MM.1S (cell line): ENCODE data around the gene SUSD3.

Experiments
- DNase-seq: peaks from one replicate; pipeline ENCODE4 v3.0.0-alpha.2; 2015
- H2AFZ ChIP-seq: fragments of 300-600 bp; sonication (generic); 2 replicates; pipeline ENCODE4 v1.6.0; 2016; ENCODE audit warnings: antibody characterized with exemption, low read length
- H3F3A ChIP-seq: fragments of 300-600 bp; sonication (generic); 2 replicates; pipeline ENCODE4 v1.6.1; 2016; ENCODE audit warnings: mild to moderate bottlenecking, antibody characterized with exemption, low read length, moderate library complexity, mixed read lengths; ENCODE audit not compliant: insufficient read depth
- H3K27ac ChIP-seq: fragments of 300-600 bp; sonication (generic); 2 replicates; pipeline ENCODE4 v1.5.1; 2016; ENCODE audit warnings: mild to moderate bottlenecking, low read length
- H3K27me3 ChIP-seq: fragments of 300-600 bp; sonication (generic); replicated peaks from 2 replicates; pipeline ENCODE4 v1.6.0; 2016; ENCODE audit warnings: low read length; ENCODE audit not compliant: insufficient read depth
- H3K36me3 ChIP-seq: fragments of 300-600 bp; sonication (generic); replicated peaks from 2 replicates; pipeline ENCODE4 v1.6.1; 2016; ENCODE audit warnings: mild to moderate bottlenecking, low read length, mixed read lengths; ENCODE audit not compliant: insufficient read depth
- H3K4me1 ChIP-seq: fragments of 300-600 bp; sonication (generic); 2 replicates; pipeline ENCODE4 v1.6.1; 2016; ENCODE audit warnings: low read length, mixed read lengths
- H3K4me2 ChIP-seq: fragments of 300-600 bp; sonication (generic); 2 replicates; pipeline ENCODE4 v1.6.0; 2016; ENCODE audit warnings: low read depth, low read length
- H3K4me3 ChIP-seq: fragments of 300-600 bp; sonication (generic); 2 replicates; pipeline ENCODE4 v1.5.1; 2016; ENCODE audit warnings: low read length, mixed read lengths
- H3K79me2 ChIP-seq: fragments of 300-600 bp; sonication (generic); 2 replicates; pipeline ENCODE4 v1.6.1; 2016; ENCODE audit warnings: mixed run types, low read length, mixed read lengths
- H3K9ac ChIP-seq: fragments of 300-600 bp; sonication (generic); 2 replicates; pipeline ENCODE4 v1.6.1; 2016; ENCODE audit warnings: low read length, mixed read lengths
- H3K9me2 ChIP-seq: fragments of 300-600 bp; sonication (generic); replicated peaks from 2 replicates; pipeline ENCODE4 v1.6.1; 2016; ENCODE audit warnings: mild to moderate bottlenecking, low read length, mixed read lengths; ENCODE audit not compliant: insufficient read depth
- H3K9me3 ChIP-seq: fragments of 300-600 bp; sonication (generic); replicated peaks from 2 replicates; pipeline ENCODE4 v1.6.1; 2016; ENCODE audit warnings: mild to moderate bottlenecking, low read length, mixed read lengths; ENCODE audit not compliant: insufficient read depth
- H4K20me1 ChIP-seq: fragments of 300-600 bp; sonication (generic); 2 replicates; pipeline ENCODE4 v1.6.1; 2016; ENCODE audit warnings: mild to moderate bottlenecking, low read length, moderate library complexity, mixed read lengths; ENCODE audit not compliant: insufficient read depth
- CTCF ChIP-seq: fragments of 300-600 bp; sonication (generic); IDR thresholded peaks from 2 replicates; pipeline ENCODE4 v1.5.1; 2016; ENCODE audit warnings: antibody characterized with exemption, low read length, mixed read lengths
- EZH2 ChIP-seq: fragments of 300-600 bp; sonication (generic); optimal IDR thresholded peaks from 2 replicates; pipeline ENCODE3; 2017; ENCODE audit warnings: low read depth, mild to moderate bottlenecking, antibody characterized with exemption, low read length, mixed read lengths
- EZH2phosphoT487 ChIP-seq: fragments of 300-600 bp; sonication (generic); IDR thresholded peaks from 2 replicates; pipeline ENCODE4 v1.6.1; 2018; ENCODE audit warnings: antibody characterized with exemption, low read length

SUSD3 gene

GRCh38 chr9:93023521-93023815 lies 35.0 kb upstream of the SUSD3 start:
- H3K27me3 ChIP-seq, result no peaks in the 10 kb centered on the region
- no peak overlapping the region for H3K4me3 ChIP-seq
- no peaks in the 10 kb centered on the region for H3K79me2 ChIP-seq
- no peaks in the 10 kb centered on the region for H3K9me3 ChIP-seq
- DNase-seq, result no peak
- no peaks in the 10 kb centered on the region for H3K4me1 ChIP-seq
- TF ChIP-seq EZH2 (no peak), CTCF (no peak), EZH2phosphoT487 (no peak)
- no peak overlapping the region for H3K4me2 ChIP-seq
- no peak overlapping the region for H3K27ac ChIP-seq
- no peaks in the 10 kb centered on the region for H3F3A ChIP-seq
- H3K9me2 ChIP-seq, result no peaks in the 10 kb centered on the region
- H3K9ac ChIP-seq, result no peak overlapping the region
- no peaks in the 10 kb centered on the region for H4K20me1 ChIP-seq
- no peaks in the 10 kb centered on the region for H3K36me3 ChIP-seq
- no peak overlapping the region for H2AFZ ChIP-seq

- no peak overlapping the region for H3K27ac ChIP-seq
- no peak overlapping the region for H3K9ac ChIP-seq
- TF ChIP-seq CTCF (no peak), EZH2phosphoT487 (no peak), EZH2 (no peak)
- no peak overlapping the region for H2AFZ ChIP-seq
- no peaks in the 10 kb centered on the region for H3K36me3 ChIP-seq
- H3K4me3 ChIP-seq, result no peak overlapping the region
- H3F3A ChIP-seq, result no peaks in the 10 kb centered on the region
- H3K79me2 ChIP-seq, result no peaks in the 10 kb centered on the region
- H3K4me1 ChIP-seq, result no peaks in the 10 kb centered on the region
- no peak for DNase-seq
- no peak overlapping the region for H3K4me2 ChIP-seq
- no peaks in the 10 kb centered on the region for H4K20me1 ChIP-seq
- H3K9me2 ChIP-seq, result no peaks in the 10 kb centered on the region
- H3K27me3 ChIP-seq, result no peaks in the 10 kb centered on the region
- H3K9me3 ChIP-seq, result no peaks in the 10 kb centered on the region
Observed at GRCh38 chr9:93024646-93024910, 33.9 kb upstream of the SUSD3 start.

- no peak for DNase-seq
- no peak overlapping the region for H3K27ac ChIP-seq
- no peak overlapping the region for H2AFZ ChIP-seq
- H4K20me1 ChIP-seq, result no peaks in the 10 kb centered on the region
- H3K4me2 ChIP-seq, result no peak overlapping the region
- H3K4me3 ChIP-seq, result no peak overlapping the region
- H3K9ac ChIP-seq, result no peak overlapping the region
- H3K9me2 ChIP-seq, result no peaks in the 10 kb centered on the region
- no peaks in the 10 kb centered on the region for H3K27me3 ChIP-seq
- H3F3A ChIP-seq, result no peaks in the 10 kb centered on the region
- no peaks in the 10 kb centered on the region for H3K9me3 ChIP-seq
- no peaks in the 10 kb centered on the region for H3K36me3 ChIP-seq
- H3K79me2 ChIP-seq, result no peaks in the 10 kb centered on the region
- no peaks in the 10 kb centered on the region for H3K4me1 ChIP-seq
- no peak for TF ChIP-seq CTCF
- no peak for TF ChIP-seq EZH2phosphoT487
- TF ChIP-seq EZH2, result no peak
Observed at GRCh38 chr9:93024986-93025630, 33.4 kb upstream of the SUSD3 start.

GRCh38 chr9:93025736-93026135 lies 32.8 kb upstream of the SUSD3 start:
- H3K9me3 ChIP-seq, result no peaks in the 10 kb centered on the region

More at GRCh38 chr9:93025736-93026135, 32.8 kb upstream of the SUSD3 start:
- Histone ChIP-seq H3K79me2 (no peaks in the 10 kb centered on the region), H2AFZ (no peak overlapping the region), H3K27ac (no peak overlapping the region), H3K9ac (no peak overlapping the region), H3K4me3 (no peak overlapping the region), H4K20me1 (no peaks in the 10 kb centered on the region), H3K27me3 (no peaks in the 10 kb centered on the region), H3K4me2 (no peak overlapping the region), H3F3A (no peaks in the 10 kb centered on the region), H3K4me1 (no peaks in the 10 kb centered on the region), H3K36me3 (no peaks in the 10 kb centered on the region), H3K9me2 (no peaks in the 10 kb centered on the region)
- DNase-seq, result no peak
- TF ChIP-seq EZH2phosphoT487 (no peak), EZH2 (no peak), CTCF (no peak)
